ENCODE results near the gene LAMA2.

The LAMA2 gene

DNA sequence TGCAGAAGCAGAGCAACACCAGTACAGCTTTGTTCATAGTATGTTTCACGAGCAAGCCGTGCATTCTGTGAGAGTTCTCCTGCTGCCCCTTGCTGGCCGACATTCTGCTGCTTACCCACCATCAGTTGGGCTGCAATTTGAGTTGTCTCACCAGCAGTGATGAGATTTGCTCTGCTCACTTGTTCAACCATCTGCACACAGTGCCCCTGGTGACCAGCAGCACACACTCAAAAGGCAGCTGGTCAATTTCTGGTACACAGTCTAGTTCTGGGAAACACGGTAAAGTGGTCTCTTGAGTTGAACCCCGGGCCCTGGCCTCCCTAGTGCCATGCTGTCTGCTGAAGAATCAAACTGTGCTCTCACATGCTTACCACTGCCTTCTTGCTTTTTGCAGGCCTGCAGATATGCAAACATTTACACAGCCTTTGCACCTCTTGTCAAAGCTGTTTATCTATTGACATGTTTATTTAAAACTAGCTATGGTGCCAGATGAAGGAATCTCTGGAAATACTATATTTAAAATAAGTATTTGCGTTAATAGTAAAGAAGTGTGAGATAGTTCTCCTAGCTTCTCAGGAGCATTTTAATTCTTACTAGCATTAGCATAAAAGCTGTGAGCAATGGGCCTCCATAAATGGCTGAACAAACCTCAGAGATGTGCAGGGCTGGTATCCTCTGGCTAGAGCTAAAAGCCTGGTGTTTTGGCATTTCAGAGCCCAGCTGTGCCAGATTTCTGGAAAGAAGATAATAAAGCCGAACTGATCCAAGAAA lies 592.7 kb downstream of the LAMA2 start:
- DNase-seq = no peak

- no peak for DNase-seq
Measured at GRCh38 chr6:129476248-129476564, 593.3 kb downstream of the LAMA2 start.

- DNase-seq = no peak
Measured at GRCh38 chr6:129476810-129477209, 593.9 kb downstream of the LAMA2 start.

GRCh38 chr6:129478379-129478778 lies 595.4 kb downstream of the LAMA2 start:
- DNase-seq = no peak

DNA sequence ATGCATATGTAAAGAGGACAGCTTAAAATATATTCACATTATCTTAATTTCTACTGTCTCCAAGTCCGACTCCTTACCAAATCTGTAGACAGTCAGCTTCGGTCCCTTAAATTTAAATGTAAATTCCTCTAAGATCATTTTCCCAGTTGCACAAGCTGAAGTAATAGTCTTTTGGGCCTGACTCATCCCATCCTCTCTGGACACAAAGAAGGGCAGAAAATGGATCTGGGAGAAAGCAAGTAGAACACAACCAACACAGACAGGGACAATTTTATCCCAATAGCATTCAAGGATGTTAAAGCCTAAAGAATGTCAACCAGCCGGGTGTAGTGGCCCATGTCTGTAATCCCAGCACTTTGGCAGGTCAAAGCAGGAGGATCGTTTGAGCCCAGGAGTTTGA lies 598.8 kb downstream of the LAMA2 start:
- no peak for DNase-seq

DNA sequence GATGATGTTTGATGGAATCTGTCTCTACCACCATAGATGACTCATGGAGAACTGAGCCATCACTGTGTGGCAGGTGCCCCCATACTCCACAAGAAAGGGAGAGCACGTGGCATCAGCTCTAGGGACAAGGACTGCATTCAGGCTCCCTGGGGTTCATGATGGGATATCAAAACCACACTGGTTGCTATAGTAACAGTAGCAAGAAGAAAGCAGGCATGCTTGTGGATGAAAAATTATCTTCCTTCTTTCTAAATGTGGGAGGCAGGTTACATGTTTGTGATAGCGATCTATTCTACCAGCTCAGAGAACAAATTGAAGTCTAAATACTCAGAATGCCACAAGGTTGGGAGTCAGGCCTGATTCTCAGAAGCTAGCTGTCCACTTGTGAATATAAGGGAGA lies 602.8 kb downstream of the LAMA2 start:
- DNase-seq = no peak

- DNase-seq = no peak
Measured at GRCh38 chr6:129486327-129486726, 603.4 kb downstream of the LAMA2 start.

- no peak for DNase-seq
Measured at GRCh38 chr6:129488313-129488712, 605.4 kb downstream of the LAMA2 start.

GRCh38 chr6:129489215-129489765 lies 606.4 kb downstream of the LAMA2 start:
- peak; percentile 21 for DNase-seq

- peak; percentile 92 for DNase-seq
Measured at GRCh38 chr6:129490521-129491255, 607.8 kb downstream of the LAMA2 start.

DNA sequence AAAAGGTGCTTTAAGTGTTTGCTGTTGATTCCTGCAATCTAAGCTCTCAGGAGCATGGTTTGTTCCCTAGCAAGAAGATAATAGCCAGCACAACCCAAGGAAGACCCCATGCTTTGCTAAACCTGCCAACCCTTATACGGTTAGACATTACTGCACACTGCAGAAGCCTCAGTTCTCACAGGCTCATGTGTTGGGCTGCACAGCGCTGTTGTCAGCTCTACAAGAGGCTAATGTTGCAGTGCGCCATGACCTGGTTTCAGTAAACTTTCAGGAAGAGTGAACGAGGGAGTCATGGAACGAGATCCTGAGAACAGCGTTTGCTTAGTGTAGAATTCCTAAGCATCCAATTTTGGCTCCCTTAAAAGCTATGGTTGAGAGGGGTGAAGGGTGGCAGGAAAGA lies 608.5 kb downstream of the LAMA2 start:
- DNase-seq = peak; percentile 26

DNA sequence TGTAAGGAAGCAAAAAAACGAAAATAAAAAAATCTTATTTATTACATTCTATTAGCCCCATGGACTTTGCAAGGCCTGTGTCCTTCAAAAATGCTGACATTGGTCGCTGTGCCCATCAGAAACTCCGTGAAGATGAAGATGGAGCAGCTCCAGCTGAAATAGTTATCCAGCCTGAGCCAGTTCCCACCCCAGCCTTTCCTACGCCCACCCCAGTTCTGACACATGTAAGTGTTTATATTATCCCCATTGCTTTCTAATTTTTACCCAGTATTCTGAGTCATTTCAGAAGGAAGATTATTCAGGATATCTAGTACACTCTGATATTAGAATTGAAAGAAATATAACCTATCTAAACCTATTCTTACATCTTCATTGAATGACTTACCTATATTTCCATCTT lies 609.3 kb downstream of the LAMA2 start:
- no peak for DNase-seq

- no peak for DNase-seq
Measured at GRCh38 chr6:129493354-129493902, 610.5 kb downstream of the LAMA2 start.

GRCh38 chr6:129494099-129494498 lies 611.2 kb downstream of the LAMA2 start:
- no peak for DNase-seq

GRCh38 chr6:129494586-129494985 lies 611.6 kb downstream of the LAMA2 start:
- no peak for DNase-seq

- no peak for DNase-seq
Measured at GRCh38 chr6:129495652-129496051, 612.7 kb downstream of the LAMA2 start.

DNA sequence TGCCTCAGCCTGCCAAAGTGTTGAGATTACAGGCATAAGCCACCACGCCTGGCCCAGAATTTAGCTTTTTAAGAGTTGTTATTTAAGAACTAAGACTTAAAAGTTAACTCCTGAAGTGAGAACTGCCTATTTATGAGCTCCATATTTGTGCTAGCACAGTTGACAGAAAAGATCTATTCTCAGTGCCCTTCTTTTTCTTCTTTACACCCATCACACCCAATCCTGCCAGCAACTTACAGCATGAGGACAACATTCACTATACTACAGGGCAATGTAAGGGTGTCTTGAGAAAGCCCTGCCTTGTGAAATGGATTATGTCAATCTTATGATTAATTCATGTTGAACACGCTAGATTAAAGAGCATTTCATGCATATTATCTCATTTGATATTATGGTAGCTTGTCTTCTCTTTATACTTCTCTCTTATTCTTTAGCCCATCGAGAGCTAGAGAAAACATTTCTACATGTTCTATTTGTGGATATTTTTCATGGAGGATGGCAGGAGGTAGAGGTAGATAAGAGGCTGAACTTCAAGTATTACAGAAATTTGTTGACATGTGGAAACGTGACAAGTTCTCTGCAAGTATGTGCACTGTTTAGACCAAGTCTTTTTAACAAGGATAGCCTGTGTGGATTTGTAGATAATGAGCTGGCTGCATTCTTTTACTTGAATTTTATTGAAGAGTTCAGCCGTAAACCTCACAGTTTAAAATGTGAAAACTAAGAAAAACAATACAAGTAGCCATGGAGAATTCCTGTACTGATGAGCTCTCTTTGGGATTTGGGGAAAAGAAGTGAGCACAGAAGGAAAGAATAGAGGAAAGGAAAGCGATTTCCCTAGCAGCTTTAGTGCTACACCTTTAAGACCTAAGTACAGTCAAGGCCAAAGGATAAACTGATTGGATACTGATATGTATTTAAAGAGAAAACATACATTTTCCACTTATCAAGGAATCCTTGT lies 614.8 kb downstream of the LAMA2 start:
- no peak for DNase-seq

- no peak for DNase-seq
Measured at GRCh38 chr6:129498541-129498940, 615.6 kb downstream of the LAMA2 start.

- DNase-seq = peak; percentile 77
Measured at GRCh38 chr6:129498950-129499842, 616.3 kb downstream of the LAMA2 start.

DNA sequence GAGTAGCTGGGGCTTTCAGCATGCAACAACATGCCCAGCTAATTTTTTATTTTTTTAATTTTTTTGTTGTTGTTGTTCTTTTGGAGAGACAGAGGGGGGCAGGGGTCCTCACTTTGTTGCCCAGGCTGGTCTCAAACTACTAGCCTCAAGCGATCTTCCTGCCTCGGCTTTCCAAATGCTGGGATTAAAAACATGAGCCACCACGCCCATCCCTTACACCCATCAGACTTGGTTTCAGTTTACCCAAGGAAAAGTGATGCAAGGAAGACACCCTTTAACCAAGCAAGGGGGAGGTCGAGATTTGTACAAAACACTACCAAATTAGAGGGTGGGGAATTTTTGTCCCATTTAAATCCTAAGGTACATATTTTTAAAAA lies 616.9 kb downstream of the LAMA2 start:
- DNase-seq = no peak

DNA sequence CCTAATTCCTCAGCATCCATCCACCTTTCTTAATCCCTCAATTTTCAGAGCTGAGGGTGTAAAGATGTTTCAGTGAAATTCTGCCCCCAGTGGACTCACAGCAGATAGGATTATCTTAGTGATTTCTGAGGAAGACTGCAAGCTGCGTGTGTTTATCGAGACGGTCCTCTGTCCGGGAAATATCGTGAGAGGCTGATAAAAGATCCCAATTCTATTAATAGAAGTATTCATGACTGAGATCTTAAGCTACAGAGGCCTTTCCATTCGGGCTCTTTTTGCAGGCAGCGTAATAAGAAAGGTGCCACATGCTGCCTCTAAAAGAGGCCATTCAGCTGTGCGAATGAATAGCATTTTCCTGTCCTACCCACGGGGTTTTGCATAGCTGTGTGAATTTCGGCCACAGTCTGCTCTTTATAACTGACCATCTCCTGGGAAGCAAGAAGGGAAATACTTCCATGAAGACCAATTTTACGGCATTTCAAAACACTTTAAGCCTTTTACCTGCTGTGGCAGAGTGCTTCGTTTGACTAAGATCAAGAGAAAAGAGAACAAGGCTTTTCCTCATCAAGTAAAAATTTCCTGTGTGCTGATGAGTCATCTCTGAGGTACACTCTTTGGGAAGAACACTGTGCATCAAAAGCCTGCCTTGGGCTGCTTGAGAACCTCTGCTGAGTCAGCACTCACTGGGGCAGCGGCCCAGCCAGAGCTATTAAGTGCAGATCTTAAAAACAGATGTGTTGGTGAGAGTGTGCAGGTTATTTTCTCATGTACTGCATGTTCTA lies 618.2 kb downstream of the LAMA2 start:
- DNase-seq = peak; percentile 55
